ENCODE results near the gene ZSCAN9. TPM values are rescaled to one million over a fixed set of nuclear protein-coding genes. Genes with fewer than 3 reads are reported as not detected.
A peak's percentile ranks its signal among the peaks of the same experiment; 100 is the strongest.

Gene ZSCAN9
- total RNA-seq, 1 experiment from 2014 or later: 10.7 TPM

- DNase-seq (ENCODE audit: low read depth): no peak
Observed at GRCh38 chr6:28220257-28221133, 4.6 kb upstream of the ZSCAN9 start.

- no peak for DNase-seq (ENCODE audit: low read depth)
Observed at GRCh38 chr6:28224131-28225055, 682 bp upstream of the ZSCAN9 start.

GRCh38 chr6:28226460-28226859, 1.4 kb downstream of the ZSCAN9 start:
- DNase-seq (ENCODE audit: low read depth): no peak

- DNase-seq (ENCODE audit: low read depth): no peak
Observed at GRCh38 chr6:28232785-28233184, 7.7 kb downstream of the ZSCAN9 start.

- DNase-seq (ENCODE audit: low read depth): no peak
Observed at GRCh38 chr6:28235912-28236452, 10.9 kb downstream of the ZSCAN9 start.

GRCh38 chr6:28239636-28240035, 14.6 kb downstream of the ZSCAN9 start:
- DNase-seq (ENCODE audit: low read depth): no peak

GRCh38 chr6:28240471-28240870, 15.4 kb downstream of the ZSCAN9 start:
- DNase-seq (ENCODE audit: low read depth): no peak

GRCh38 chr6:28243946-28244345, 18.9 kb downstream of the ZSCAN9 start:
- no peak for DNase-seq (ENCODE audit: low read depth)

GRCh38 chr6:28245206-28245941, 20.3 kb downstream of the ZSCAN9 start:
- no peak for DNase-seq (ENCODE audit: low read depth)

- no peak for DNase-seq (ENCODE audit: low read depth)
Observed at GRCh38 chr6:28248916-28249315, 23.8 kb downstream of the ZSCAN9 start.

GRCh38 chr6:28250747-28251146, 25.7 kb downstream of the ZSCAN9 start:
- no peak for DNase-seq (ENCODE audit: low read depth)

GRCh38 chr6:28251661-28252008, 26.6 kb downstream of the ZSCAN9 start:
- DNase-seq (ENCODE audit: low read depth): no peak

- peak; percentile 80 for DNase-seq (ENCODE audit: low read depth)
Observed at GRCh38 chr6:28252009-28252975, 27.2 kb downstream of the ZSCAN9 start, which contains the start of gene ZKSCAN4. ZKSCAN4 (minus strand) TSS chr6:28252269; CDS start chr6:28251980, 289 bp downstream.

GRCh38 chr6:28254121-28254519, 29.0 kb downstream of the ZSCAN9 start:
- DNase-seq (ENCODE audit: low read depth): no peak

GRCh38 chr6:28257042-28257441, 32.0 kb downstream of the ZSCAN9 start:
- DNase-seq (ENCODE audit: low read depth): no peak

GRCh38 chr6:28258877-28259777, 34.1 kb downstream of the ZSCAN9 start, which contains the start of gene NKAPL:
NKAPL (plus strand) TSS chr6:28259297; CDS start chr6:28259372, 75 bp downstream.
- no peak for DNase-seq (ENCODE audit: low read depth)

GRCh38 chr6:28263922-28264321, 38.8 kb downstream of the ZSCAN9 start:
- DNase-seq (ENCODE audit: low read depth): no peak

GRCh38 chr6:28264834-28265401, 39.8 kb downstream of the ZSCAN9 start:
- DNase-seq (ENCODE audit: low read depth): no peak

Measured in HT1080 (cell line).